GM23338 (cell line): ENCODE measurements around the gene PERM1. TPM values are rescaled to one million over a fixed set of nuclear protein-coding genes. Genes with fewer than 3 reads are reported as not detected.

ENCODE experiments used
- ATAC-seq: fragments of 200-7000 bp; cut with Tn5 transposase; 3 replicates; pipeline ENCODE4 v1.9.1; 2020
- DNase-seq: peaks from one replicate; pipeline ENCODE4 v3.0.0-alpha.2; 2015; ENCODE audit warnings: low spot score
- H2AFZ ChIP-seq: fragments of 200-600 bp; sonication (generic); 2 replicates; pipeline ENCODE4 v1.8.0; 2016; ENCODE audit warnings: antibody characterized with exemption, mild to moderate bottlenecking, moderate library complexity
- H3F3A ChIP-seq: fragments of 200-600 bp; sonication (generic); replicated peaks from 2 replicates; pipeline ENCODE4 v1.8.0; 2017; ENCODE audit warnings: antibody characterized with exemption, mixed run types, low read depth
- H3K27ac ChIP-seq: fragments of 200-600 bp; sonication (generic); 2 replicates; pipeline ENCODE4 v1.6.1; 2016; ENCODE audit warnings: low read depth
- H3K27me3 ChIP-seq: fragments of 200-600 bp; sonication (generic); 2 replicates; pipeline ENCODE4 v1.8.0; 2016; ENCODE audit warnings: mild to moderate bottlenecking, mixed run types, moderate library complexity; ENCODE audit not compliant: insufficient read depth
- H3K36me3 ChIP-seq: fragments of 200-600 bp; sonication (generic); 2 replicates; pipeline ENCODE4 v1.8.0; 2016; ENCODE audit warnings: mild to moderate bottlenecking; ENCODE audit not compliant: insufficient read depth
- H3K4me1 ChIP-seq: fragments of 200-600 bp; sonication (generic); 2 replicates; pipeline ENCODE4 v1.8.0; 2016; ENCODE audit warnings: mild to moderate bottlenecking, moderate library complexity; ENCODE audit not compliant: insufficient read depth
- H3K4me2 ChIP-seq: fragments of 200-600 bp; sonication (generic); 2 replicates; pipeline ENCODE4 v1.7.1; 2017; ENCODE audit warnings: mixed run types
- H3K4me3 ChIP-seq: fragments of 200-600 bp; sonication (generic); 2 replicates; pipeline ENCODE4 v1.6.1; 2016; ENCODE audit warnings: mixed run types
- H3K79me2 ChIP-seq: fragments of 200-600 bp; sonication (generic); replicated peaks from 2 replicates; pipeline ENCODE4 v1.8.0; 2017; ENCODE audit warnings: mild to moderate bottlenecking; ENCODE audit not compliant: insufficient read depth
- H3K9me2 ChIP-seq: fragments of 200-600 bp; sonication (generic); 2 replicates; pipeline ENCODE4 v1.8.0; 2017; ENCODE audit not compliant: insufficient read depth
- H4K20me1 ChIP-seq: fragments of 200-600 bp; sonication (generic); replicated peaks from 2 replicates; pipeline ENCODE4 v1.8.0; 2017; ENCODE audit warnings: mild to moderate bottlenecking; ENCODE audit not compliant: insufficient read depth
- H3K27ac Mint-ChIP-seq: 2 replicates; pipeline ENCODE4 v1.8.0; 2020; ENCODE audit warnings: inconsistent platforms, mild to moderate bottlenecking, moderate library complexity, mixed read lengths
- H3K27me3 Mint-ChIP-seq: 3 replicates; pipeline ENCODE4 v1.8.0; 2022; ENCODE audit warnings: low read depth, mild to moderate bottlenecking, moderate library complexity, mixed read lengths, inconsistent platforms; ENCODE audit not compliant: insufficient read depth, poor library complexity
- H3K36me3 Mint-ChIP-seq: 3 replicates; pipeline ENCODE4 v1.8.0; 2021; ENCODE audit warnings: low read depth, mild to moderate bottlenecking, inconsistent platforms, moderate library complexity, mixed read lengths
- H3K4me1 Mint-ChIP-seq: 3 replicates; pipeline ENCODE4 v1.8.0; 2020; ENCODE audit warnings: mild to moderate bottlenecking, inconsistent platforms, mixed read lengths
- H3K4me3 Mint-ChIP-seq: 3 replicates; pipeline ENCODE4 v1.8.0; 2021; ENCODE audit warnings: moderate library complexity, mild to moderate bottlenecking, inconsistent platforms, mixed read lengths
- H3K9me3 Mint-ChIP-seq: 3 replicates; pipeline ENCODE4 v1.8.0; 2020; ENCODE audit warnings: moderate library complexity, mild to moderate bottlenecking, inconsistent platforms, mixed read lengths
- CREB1 ChIP-seq: fragments of 250-450 bp; sonication (Bioruptor Pico); IDR thresholded peaks from 2 replicates; pipeline ENCODE4 v1.5.0; 2020; ENCODE audit warnings: low read depth, mild to moderate bottlenecking, moderate library complexity
- CTCF ChIP-seq, 2 experiments: fragments of 200-600 bp in 1 of 2; sonication (generic) in 1 of 2; conservative IDR thresholded peaks; 2 replicates each; pipeline versions ENCODE4 v1.5.1 to v1.6.1; 2016 to 2017; ENCODE audit warnings: antibody characterized with exemption in 2 of 2, low read depth in 2 of 2, mild to moderate bottlenecking in 2 of 2, moderate library complexity in 1 of 2
- ETS1 ChIP-seq: IDR thresholded peaks from 2 replicates; pipeline ENCODE4 v1.6.1; 2016; ENCODE audit warnings: antibody characterized with exemption
- EZH2 ChIP-seq: fragments of 200-600 bp; sonication (generic); IDR thresholded peaks from one replicate; pipeline ENCODE4 v1.8.0; 2017; ENCODE audit warnings: antibody characterized with exemption, mild to moderate bottlenecking, low read depth; ENCODE audit not compliant: unreplicated experiment
- EZH2phosphoT487 ChIP-seq: fragments of 200-600 bp; sonication (generic); IDR thresholded peaks from one replicate; pipeline ENCODE4 v1.8.1; 2018; ENCODE audit warnings: antibody characterized with exemption; ENCODE audit not compliant: unreplicated experiment
- JUNB ChIP-seq: IDR thresholded peaks from one replicate; pipeline ENCODE4 v1.6.1; 2016; ENCODE audit warnings: antibody characterized with exemption; ENCODE audit not compliant: unreplicated experiment
- NANOG ChIP-seq: IDR thresholded peaks from 2 replicates; pipeline ENCODE4 v1.6.1; 2016; ENCODE audit warnings: antibody characterized with exemption, borderline replicate concordance
- POLR2AphosphoS5 ChIP-seq: IDR thresholded peaks from 2 replicates; pipeline ENCODE4 v1.6.1; 2016; ENCODE audit warnings: antibody characterized with exemption, low read depth
- REST ChIP-seq: IDR thresholded peaks from one replicate; pipeline ENCODE4 v1.6.1; 2018; ENCODE audit warnings: antibody characterized with exemption; ENCODE audit not compliant: unreplicated experiment
- STAT1 ChIP-seq: IDR thresholded peaks from one replicate; pipeline ENCODE4 v1.6.1; 2016; ENCODE audit warnings: antibody characterized with exemption; ENCODE audit not compliant: unreplicated experiment
- ZNF114 ChIP-seq: fragments of 250-450 bp; sonication (Bioruptor Pico); IDR thresholded peaks from 2 replicates; pipeline ENCODE4 v1.5.0; 2020; ENCODE audit warnings: mild to moderate bottlenecking, moderate library complexity
- ZNF331 ChIP-seq: fragments of 250-450 bp; sonication (Bioruptor Pico); IDR thresholded peaks from 2 replicates; pipeline ENCODE4 v1.5.0; 2020; ENCODE audit warnings: low read depth, mild to moderate bottlenecking, moderate library complexity
- ZNF462 ChIP-seq: fragments of 250-450 bp; sonication (Bioruptor Pico); IDR thresholded peaks from 2 replicates; pipeline ENCODE4 v1.5.0; 2020; ENCODE audit warnings: mild to moderate bottlenecking, moderate library complexity
- polyA plus RNA-seq: library from polyadenylated mRNA; unstranded; fragments of >200 nt; fragmentation: Nextera tagmentation; extraction: Ambion mirVana; gene quantifications from 2 replicates; pipeline ENCODE4 v1.2.1, GENCODE V29; 2016
- total RNA-seq: library from RNA; depleted of rRNA; stranded (reverse); fragments of >200 nt; shearing (Covaris generic); gene quantifications from 2 replicates; pipeline ENCODE4 v1.2.3, GENCODE V29; 2014

The PERM1 gene
- total and polyA plus RNA-seq, 2 experiments from 2014 or later, result 1.1 TPM; not detected in 1

- TF ChIP-seq POLR2AphosphoS5 (no peak), EZH2 (no peak), REST (no peak), EZH2phosphoT487 (no peak), ZNF114 (no peak), CREB1 (CRISPR knock-in tag) (no peak), ZNF331 (CRISPR knock-in tag) (no peak), NANOG (no peak), ETS1 (no peak), CTCF (conservative IDR thresholded peaks at IDR 0.05; ENCODE audit: low read depth in 2 of 2) (no peak), ZNF462 (CRISPR knock-in tag) (no peak), JUNB (no peak), STAT1 (no peak)
- Histone ChIP-seq H3K79me2 (no peaks in the 10 kb centered on the region), H4K20me1 (no peaks in the 10 kb centered on the region), H3K4me3 (no peak overlapping the region), H3F3A (no peaks in the 10 kb centered on the region), H3K4me2 (0 out of 2 replicates have a peak overlapping the region, but pooled peaks have one; percentile 78), H3K27me3 (no peaks in the 10 kb centered on the region), H3K4me1 (no peaks in the 10 kb centered on the region; the same call in 1 of the 2 replicates), H3K27ac (no peak overlapping the region), H3K36me3 (no peaks in the 10 kb centered on the region), H3K9me2 (no peaks in the 10 kb centered on the region), H2AFZ (no peak overlapping the region)
- H3K27me3 Mint-ChIP-seq, result peaks cover 19% of the 10 kb centered on the region
- H3K27ac Mint-ChIP-seq, result no peak overlapping the region
- H3K9me3 Mint-ChIP-seq, result peaks cover 5% of the 10 kb centered on the region
- peaks cover 4% of the 10 kb centered on the region for H3K4me1 Mint-ChIP-seq
- H3K4me3 Mint-ChIP-seq, result peak overlapping the region; percentile 12; the same call in 1 of the 3 replicates
- no peak for DNase-seq
- ATAC-seq, result no peak
- peaks cover 5% of the 10 kb centered on the region for H3K36me3 Mint-ChIP-seq
These were observed 6.5 kb downstream of the PERM1 start for GRCh38 chr1:975365-975764.
